Myometrial cell (primary cell): ENCODE data around the gene HYAL4. TPM values are rescaled to one million over a fixed set of nuclear protein-coding genes. Genes with fewer than 3 reads are reported as not detected.

Experiments used
- total RNA-seq: library from RNA; depleted of rRNA; stranded (reverse); fragments of >200 nt; gene quantifications from 2 replicates; pipeline ENCODE4 v1.2.3, GENCODE V29; 2015

The HYAL4 gene, protein sequence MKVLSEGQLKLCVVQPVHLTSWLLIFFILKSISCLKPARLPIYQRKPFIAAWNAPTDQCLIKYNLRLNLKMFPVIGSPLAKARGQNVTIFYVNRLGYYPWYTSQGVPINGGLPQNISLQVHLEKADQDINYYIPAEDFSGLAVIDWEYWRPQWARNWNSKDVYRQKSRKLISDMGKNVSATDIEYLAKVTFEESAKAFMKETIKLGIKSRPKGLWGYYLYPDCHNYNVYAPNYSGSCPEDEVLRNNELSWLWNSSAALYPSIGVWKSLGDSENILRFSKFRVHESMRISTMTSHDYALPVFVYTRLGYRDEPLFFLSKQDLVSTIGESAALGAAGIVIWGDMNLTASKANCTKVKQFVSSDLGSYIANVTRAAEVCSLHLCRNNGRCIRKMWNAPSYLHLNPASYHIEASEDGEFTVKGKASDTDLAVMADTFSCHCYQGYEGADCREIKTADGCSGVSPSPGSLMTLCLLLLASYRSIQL
- total RNA-seq: not detected in 2 replicates

DNA sequence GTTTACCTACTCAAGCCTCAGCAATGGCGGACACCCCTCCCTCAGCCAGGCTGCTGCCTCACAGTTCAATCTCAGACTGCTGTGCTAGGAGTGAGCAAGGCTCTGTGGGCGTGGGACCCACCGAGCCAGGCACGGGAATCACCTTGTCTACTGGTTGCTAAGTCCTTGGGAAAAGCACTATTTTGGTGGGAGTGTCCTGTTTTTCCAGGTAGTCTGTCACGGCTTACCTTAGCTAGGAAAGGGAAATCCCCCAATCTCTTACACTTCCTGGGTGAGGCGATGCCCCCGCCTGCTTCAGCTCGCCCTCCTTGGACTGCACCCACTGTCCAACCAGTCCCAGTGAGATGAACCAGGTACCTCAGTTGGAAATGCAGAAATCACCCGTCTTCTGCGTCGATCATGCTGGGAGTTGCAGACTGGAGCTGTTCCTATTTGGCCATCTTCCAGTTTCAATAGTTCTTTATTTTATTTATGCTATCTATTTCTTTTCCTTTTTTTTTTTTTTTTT lies at the start of gene HYAL4:
TSS of gene HYAL4 (plus strand) at position 458 of the 508 bp plus-strand sequence. CDS start 23,105 bp downstream, outside the sequence.

GRCh38 chr7:123924941-123925340 lies 80.0 kb downstream of the HYAL4 start, which contains the start of gene SPAM1:
Gene SPAM1 (plus strand): TSS chr7:123925241. CDS start chr7:123953571, 28,330 bp downstream.

Other genes starting within 250 kb of the HYAL4 start
- gene ASB15, start 243.3 kb upstream of the HYAL4 start, total RNA-seq: not detected in 2 replicates
- not detected in 2 replicates for gene LMOD2, start 189.3 kb upstream of the HYAL4 start, total RNA-seq
- gene WASL, start 96.2 kb upstream of the HYAL4 start, total RNA-seq: 13.8 and 16.1 TPM in 2 replicates
- not detected in 2 replicates for gene SPAM1, start 80.1 kb downstream of the HYAL4 start, total RNA-seq
- gene TMEM229A, start 187.9 kb downstream of the HYAL4 start, total RNA-seq: not detected in 2 replicates